DND-41 (cell line): ENCODE data around the gene ACSF3.

Experiments
- ATAC-seq: fragments of 200-7000 bp; cut with Tn5 transposase; 3 replicates; pipeline ENCODE4 v1.9.1; 2021; ENCODE audit warnings: low read depth; ENCODE audit not compliant: insufficient read depth
- DNase-seq: peaks from one replicate; pipeline ENCODE4 v3.0.0-alpha.2; 2020
- H2AFZ ChIP-seq: 2 replicates; pipeline ENCODE4 v1.6.0; 2012; ENCODE audit warnings: low read depth, low read length
- H3K27ac ChIP-seq: 2 replicates; pipeline ENCODE4 v1.5.1; 2012; ENCODE audit warnings: low read length, inconsistent platforms
- H3K27me3 ChIP-seq: fragments of 200-600 bp; sonication (generic); 2 replicates; pipeline ENCODE4 v1.6.0; 2012; ENCODE audit warnings: low read length, mild to moderate bottlenecking, inconsistent platforms; ENCODE audit not compliant: insufficient read depth, poor library complexity
- H3K36me3 ChIP-seq: 2 replicates; pipeline ENCODE4 v1.5.1; 2012; ENCODE audit warnings: low read length, inconsistent platforms; ENCODE audit not compliant: insufficient read depth
- H3K4me1 ChIP-seq: 2 replicates; pipeline ENCODE4 v1.5.1; 2012; ENCODE audit warnings: mild to moderate bottlenecking, low read length; ENCODE audit not compliant: insufficient read depth
- H3K4me2 ChIP-seq: 2 replicates; pipeline ENCODE4 v1.6.0; 2012; ENCODE audit warnings: mild to moderate bottlenecking, moderate library complexity, low read length, inconsistent platforms; ENCODE audit not compliant: insufficient read depth
- H3K4me3 ChIP-seq, 2 experiments: fragments of 200-600 bp in 1 of 2; shearing (Covaris generic) in 1 of 2; 2 replicates each; pipeline ENCODE4 v1.5.1; 2012 to 2016; ENCODE audit warnings: inconsistent platforms in 2 of 2, low read length in 2 of 2, mild to moderate bottlenecking in 2 of 2, low read depth in 1 of 2, moderate library complexity in 1 of 2
- H3K79me2 ChIP-seq: 2 replicates; pipeline ENCODE4 v1.6.0; 2012; ENCODE audit warnings: low read length, inconsistent platforms; ENCODE audit not compliant: insufficient read depth
- H3K9ac ChIP-seq: 2 replicates; pipeline ENCODE4 v1.6.0; 2012; ENCODE audit warnings: low read depth, mild to moderate bottlenecking, inconsistent platforms, low read length, moderate library complexity
- H3K9me3 ChIP-seq: 2 replicates; pipeline ENCODE4 v1.5.1; 2012; ENCODE audit warnings: low read length, moderate library complexity, mild to moderate bottlenecking, inconsistent platforms; ENCODE audit not compliant: insufficient read depth, severe bottlenecking
- H4K20me1 ChIP-seq: 2 replicates; pipeline ENCODE4 v1.6.0; 2012; ENCODE audit warnings: low read length; ENCODE audit not compliant: insufficient read depth
- CTCF ChIP-seq: IDR thresholded peaks from 2 replicates; pipeline ENCODE4 v1.5.1; 2012; ENCODE audit warnings: borderline replicate concordance, low read length, moderate library complexity, mild to moderate bottlenecking; ENCODE audit not compliant: poor library complexity, severe bottlenecking; ENCODE audit errors: extremely low read depth
- EZH2 ChIP-seq: IDR thresholded peaks from 3 replicates; pipeline ENCODE4 v1.6.1; 2012; ENCODE audit warnings: borderline replicate concordance, low read depth, mild to moderate bottlenecking, moderate library complexity, low read length, inconsistent platforms; ENCODE audit not compliant: severe bottlenecking

Gene ACSF3

GRCh38 chr16:89078172-89078571 lies 15.5 kb upstream of the ACSF3 start:
- Histone ChIP-seq H3K27ac (no peak overlapping the region), H3K4me3 (no peak overlapping the region), H3K9me3 (peaks cover 23% of the 10 kb centered on the region), H3K9ac (no peak overlapping the region), H3K79me2 (no peaks in the 10 kb centered on the region), H3K27me3 (no peaks in the 10 kb centered on the region), H3K36me3 (no peaks in the 10 kb centered on the region), H4K20me1 (no peaks in the 10 kb centered on the region), H3K4me2 (no peak overlapping the region), H2AFZ (no peak overlapping the region), H3K4me1 (no peaks in the 10 kb centered on the region)
- ATAC-seq (no peak), DNase-seq (no peak)
- TF ChIP-seq CTCF: no peak
- TF ChIP-seq EZH2: no peak

GRCh38 chr16:89079434-89079980 lies 14.1 kb upstream of the ACSF3 start:
- Histone ChIP-seq H3K79me2 (no peaks in the 10 kb centered on the region), H4K20me1 (no peaks in the 10 kb centered on the region), H3K4me1 (no peaks in the 10 kb centered on the region), H3K4me2 (no peak overlapping the region), H3K36me3 (no peaks in the 10 kb centered on the region), H3K27ac (no peak overlapping the region), H2AFZ (no peak overlapping the region), H3K27me3 (no peaks in the 10 kb centered on the region), H3K4me3 (no peak overlapping the region), H3K9me3 (peaks cover 11% of the 10 kb centered on the region), H3K9ac (no peak overlapping the region)
- ATAC-seq (no peak), DNase-seq (no peak)
- TF ChIP-seq EZH2 (no peak), CTCF (no peak)

GRCh38 chr16:89080196-89080853 lies 13.3 kb upstream of the ACSF3 start:
- no peak overlapping the region for H3K9ac ChIP-seq
- H3K4me3 ChIP-seq: no peak overlapping the region
- H3K36me3 ChIP-seq: no peaks in the 10 kb centered on the region
- H3K27me3 ChIP-seq: no peaks in the 10 kb centered on the region
- peaks cover 4% of the 10 kb centered on the region for H3K9me3 ChIP-seq
- no peak overlapping the region for H3K4me2 ChIP-seq
- H4K20me1 ChIP-seq: no peaks in the 10 kb centered on the region
- TF ChIP-seq CTCF: no peak
- no peak for TF ChIP-seq EZH2
- DNase-seq (no peak), ATAC-seq (no peak)
- H3K4me1 ChIP-seq: no peaks in the 10 kb centered on the region
- H2AFZ ChIP-seq: no peak overlapping the region
- H3K27ac ChIP-seq: no peak overlapping the region
- H3K79me2 ChIP-seq: no peaks in the 10 kb centered on the region

- Histone ChIP-seq H3K27ac (no peak overlapping the region), H3K4me1 (no peaks in the 10 kb centered on the region), H4K20me1 (no peaks in the 10 kb centered on the region), H3K9me3 (no peaks in the 10 kb centered on the region), H2AFZ (no peak overlapping the region), H3K79me2 (no peaks in the 10 kb centered on the region), H3K36me3 (no peaks in the 10 kb centered on the region), H3K4me3 (no peak overlapping the region), H3K27me3 (no peaks in the 10 kb centered on the region), H3K4me2 (no peak overlapping the region), H3K9ac (no peak overlapping the region)
- ATAC-seq: no peak
- DNase-seq: no peak
- TF ChIP-seq CTCF (no peak), EZH2 (no peak)
Measured at GRCh38 chr16:89081556-89081955, 12.1 kb upstream of the ACSF3 start.
